ENCODE data around the gene FAM107B. TPM values are rescaled to one million over a fixed set of nuclear protein-coding genes. Genes with fewer than 3 reads are reported as not detected.

FAM107B gene
- total RNA-seq, 4 donors from 2014 or later, result 12.3 to 41.3 (median 31.8) TPM

GRCh38 chr10:14530465-14530864, 244.2 kb downstream of the FAM107B start:
- intact Hi-C loops (cut with DNase I), result loop anchor here (10.0 kb wide), 1 partner anchor 294 kb away; no protein-coding TSS in a partner anchor
- H3K9me3 ChIP-seq, result no peaks in the 10 kb centered on the region
- TF ChIP-seq CTCF (IDR thresholded peaks at IDR 0.05), result no peak
- no peak for TF ChIP-seq POLR2A (IDR thresholded peaks at IDR 0.05)
- H3K4me1 ChIP-seq, result no peaks in the 10 kb centered on the region
- H3K4me3 ChIP-seq (replicated peaks in 1 of 3), result no peak overlapping the region
- DNase-seq, result no peak
- H3K27me3 ChIP-seq, result no peaks in the 10 kb centered on the region
- H3K36me3 ChIP-seq, result no peaks in the 10 kb centered on the region
- no peak overlapping the region for H3K27ac ChIP-seq
- WGBS, 2 donors, result 76 to 90% methylated on average over 5 of the region's 5 CpGs

GRCh38 chr10:14529351-14529750, 245.3 kb downstream of the FAM107B start:
- Histone ChIP-seq H3K9me3 (no peaks in the 10 kb centered on the region), H3K27me3 (no peaks in the 10 kb centered on the region), H3K4me1 (no peaks in the 10 kb centered on the region), H3K36me3 (no peaks in the 10 kb centered on the region), H3K4me3 (replicated peaks in 1 of 3) (no peak overlapping the region), H3K27ac (no peak overlapping the region)
- TF ChIP-seq POLR2A (IDR thresholded peaks at IDR 0.05), result no peak
- TF ChIP-seq CTCF (IDR thresholded peaks at IDR 0.05), result no peak
- WGBS, 2 donors, result 81 to 94% methylated on average over 3 of the region's 3 CpGs
- intact Hi-C loops (cut with DNase I), result no loop called here
- no peak for DNase-seq

- WGBS, 2 donors, result 95 to 98% methylated on average over 2 of the region's 2 CpGs
- TF ChIP-seq CTCF (IDR thresholded peaks at IDR 0.05) (no peak), POLR2A (IDR thresholded peaks at IDR 0.05) (no peak)
- H3K27ac ChIP-seq, result no peak overlapping the region
- no peaks in the 10 kb centered on the region for H3K36me3 ChIP-seq
- H3K27me3 ChIP-seq, result no peaks in the 10 kb centered on the region
- no peaks in the 10 kb centered on the region for H3K9me3 ChIP-seq
- intact Hi-C loops (cut with DNase I), result no loop called here
- no peak for DNase-seq
- H3K4me3 ChIP-seq (replicated peaks in 1 of 3), result no peak overlapping the region
- H3K4me1 ChIP-seq, result no peaks in the 10 kb centered on the region
Measured at GRCh38 chr10:14528450-14528849, 246.2 kb downstream of the FAM107B start.

- Histone ChIP-seq H3K4me1 (no peaks in the 10 kb centered on the region), H3K27me3 (no peaks in the 10 kb centered on the region), H3K4me3 (replicated peaks in 1 of 3) (no peak overlapping the region), H3K36me3 (no peaks in the 10 kb centered on the region), H3K27ac (no peak overlapping the region), H3K9me3 (no peaks in the 10 kb centered on the region)
- intact Hi-C loops (cut with DNase I), result no loop called here
- WGBS, 2 donors, result 75 to 91% methylated on average over 3 of the region's 3 CpGs
- TF ChIP-seq POLR2A (IDR thresholded peaks at IDR 0.05) (no peak), CTCF (IDR thresholded peaks at IDR 0.05) (no peak)
- DNase-seq, result no peak
Measured at GRCh38 chr10:14527915-14528314, 246.8 kb downstream of the FAM107B start.

GRCh38 chr10:14527134-14527844, 247.4 kb downstream of the FAM107B start:
- H3K4me1 ChIP-seq, result no peaks in the 10 kb centered on the region
- TF ChIP-seq POLR2A (IDR thresholded peaks at IDR 0.05), result no peak
- no peak for TF ChIP-seq CTCF (IDR thresholded peaks at IDR 0.05)
- no peaks in the 10 kb centered on the region for H3K27me3 ChIP-seq
- intact Hi-C loops (cut with DNase I), result no loop called here
- H3K9me3 ChIP-seq, result no peaks in the 10 kb centered on the region
- no peak for DNase-seq
- H3K4me3 ChIP-seq (replicated peaks in 1 of 3), result no peak overlapping the region
- WGBS, 2 donors, result 96 to 97% methylated on average over 3 of the region's 3 CpGs
- no peak overlapping the region for H3K27ac ChIP-seq
- no peaks in the 10 kb centered on the region for H3K36me3 ChIP-seq

Data from thyroid gland (tissue), 4 donors.